DND-41 (cell line): Measurements from ENCODE around the gene GNAS.

Experiments used
- CTCF ChIP-seq: IDR thresholded peaks from 2 replicates; pipeline ENCODE4 v1.5.1; 2012; ENCODE audit warnings: borderline replicate concordance, low read length, moderate library complexity, mild to moderate bottlenecking; ENCODE audit not compliant: poor library complexity, severe bottlenecking; ENCODE audit errors: extremely low read depth
- EZH2 ChIP-seq: IDR thresholded peaks from 3 replicates; pipeline ENCODE4 v1.6.1; 2012; ENCODE audit warnings: borderline replicate concordance, low read depth, mild to moderate bottlenecking, moderate library complexity, low read length, inconsistent platforms; ENCODE audit not compliant: severe bottlenecking

GRCh38 chr20:58843128-58843556 lies 9.4 kb upstream of the GNAS start:
- TF ChIP-seq CTCF (no peak), EZH2 (no peak)
